Esophagus muscularis mucosa (tissue), 3 donors: ENCODE results near the gene HDC.

Experiments used
- POLR2AphosphoS5 ChIP-seq, 2 donors: sonication (generic); formaldehyde crosslinking; IDR thresholded peaks; one replicate each; pipeline ENCODE4 v1.6.1; 2017; ENCODE audit warnings: antibody characterized with exemption in 2 of 2
- TF ChIP-seq, protein P1 (sequence below), 3 experiments: fragments of 200-600 bp in 2 of 3; fragments of 450-650 bp in 1 of 3; sonication (generic) in 2 of 3; IDR thresholded peaks; one replicate each; pipeline ENCODE4 v1.5.1; 2017 to 2019; ENCODE audit warnings: antibody characterized with exemption in 3 of 3, mild to moderate bottlenecking in 2 of 3, moderate library complexity in 1 of 3

DNA sequence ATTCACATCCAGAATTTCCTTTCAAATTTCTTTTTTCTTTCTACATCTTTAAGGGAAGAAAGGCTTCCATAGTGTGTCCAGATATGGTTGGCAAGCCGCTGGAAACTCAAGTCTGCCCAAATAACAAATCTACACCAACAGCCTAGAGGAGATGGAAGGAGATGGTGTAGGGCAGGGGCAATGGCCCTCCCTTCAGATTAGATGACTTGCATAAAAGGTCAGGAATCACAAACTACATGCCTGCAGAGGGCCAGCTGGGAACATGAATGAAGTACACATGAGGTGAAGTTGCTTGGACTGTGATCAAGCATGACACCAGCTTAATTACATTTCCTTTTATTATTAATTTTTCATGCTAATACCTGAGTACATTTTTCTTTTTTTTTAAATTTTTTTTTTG lies 73.4 kb downstream of the HDC start:
- TF ChIP-seq, protein P1, sequence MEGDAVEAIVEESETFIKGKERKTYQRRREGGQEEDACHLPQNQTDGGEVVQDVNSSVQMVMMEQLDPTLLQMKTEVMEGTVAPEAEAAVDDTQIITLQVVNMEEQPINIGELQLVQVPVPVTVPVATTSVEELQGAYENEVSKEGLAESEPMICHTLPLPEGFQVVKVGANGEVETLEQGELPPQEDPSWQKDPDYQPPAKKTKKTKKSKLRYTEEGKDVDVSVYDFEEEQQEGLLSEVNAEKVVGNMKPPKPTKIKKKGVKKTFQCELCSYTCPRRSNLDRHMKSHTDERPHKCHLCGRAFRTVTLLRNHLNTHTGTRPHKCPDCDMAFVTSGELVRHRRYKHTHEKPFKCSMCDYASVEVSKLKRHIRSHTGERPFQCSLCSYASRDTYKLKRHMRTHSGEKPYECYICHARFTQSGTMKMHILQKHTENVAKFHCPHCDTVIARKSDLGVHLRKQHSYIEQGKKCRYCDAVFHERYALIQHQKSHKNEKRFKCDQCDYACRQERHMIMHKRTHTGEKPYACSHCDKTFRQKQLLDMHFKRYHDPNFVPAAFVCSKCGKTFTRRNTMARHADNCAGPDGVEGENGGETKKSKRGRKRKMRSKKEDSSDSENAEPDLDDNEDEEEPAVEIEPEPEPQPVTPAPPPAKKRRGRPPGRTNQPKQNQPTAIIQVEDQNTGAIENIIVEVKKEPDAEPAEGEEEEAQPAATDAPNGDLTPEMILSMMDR (IDR thresholded peaks at IDR 0.05) = no peak
- TF ChIP-seq POLR2AphosphoS5 (IDR thresholded peaks at IDR 0.05) = no peak
